Embryonic facial prominence (tissue), 1 donor: ENCODE measurements around the gene NCAPG2.
"Not testable (repeated sequence)": the region's sequence is repeated elsewhere in the genome, so short reads cannot be mapped to it uniquely, and the experiment has no call there.

Experiments
- DNase-seq: peaks from one replicate; pipeline ENCODE4 v3.0.0-alpha.2; 2016; ENCODE audit errors: extremely low spot score

The NCAPG2 gene

GRCh38 chr7:158666966-158667678 is 37.5 kb downstream of the NCAPG2 start:
- DNase-seq: not testable (repeated sequence)

DNA sequence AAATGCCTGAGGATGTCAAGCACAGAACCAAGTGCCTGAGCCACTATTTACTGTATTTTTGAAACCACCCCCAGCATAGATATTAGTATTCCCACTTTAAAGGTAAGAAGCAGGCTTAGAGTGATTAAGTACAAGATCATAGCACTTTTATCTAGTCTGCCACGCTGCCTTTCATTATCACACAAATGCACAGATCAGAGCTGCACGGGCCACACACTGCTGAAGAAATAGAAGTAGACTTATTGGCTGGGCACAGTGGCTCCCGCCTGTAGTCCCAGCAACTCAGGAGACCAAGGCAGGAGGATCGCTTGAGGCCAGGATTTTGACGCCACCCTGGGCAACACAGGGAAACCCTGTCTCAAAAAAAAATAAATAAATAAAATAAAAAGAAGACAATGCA is 38.2 kb downstream of the NCAPG2 start:
- no peak for DNase-seq

DNA sequence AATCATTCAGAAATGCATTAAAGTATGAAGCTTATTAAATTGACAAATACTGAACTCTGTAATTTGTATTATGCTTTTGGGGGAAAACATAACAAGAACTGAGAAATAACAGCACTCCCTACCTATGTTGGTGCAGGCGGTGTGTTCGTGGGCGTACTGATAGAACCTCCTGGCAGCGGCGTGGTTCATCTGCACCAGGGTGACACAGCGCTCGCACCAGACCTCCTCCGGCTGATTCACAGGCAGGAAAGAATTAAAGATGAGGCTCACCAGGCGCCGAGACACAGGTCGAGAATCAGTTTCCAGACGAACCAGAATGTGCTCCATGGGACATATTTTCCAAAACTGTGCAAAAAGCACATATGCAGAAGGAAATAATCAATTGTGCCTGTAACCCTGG is 40.2 kb downstream of the NCAPG2 start:
- no peak for DNase-seq

DNA sequence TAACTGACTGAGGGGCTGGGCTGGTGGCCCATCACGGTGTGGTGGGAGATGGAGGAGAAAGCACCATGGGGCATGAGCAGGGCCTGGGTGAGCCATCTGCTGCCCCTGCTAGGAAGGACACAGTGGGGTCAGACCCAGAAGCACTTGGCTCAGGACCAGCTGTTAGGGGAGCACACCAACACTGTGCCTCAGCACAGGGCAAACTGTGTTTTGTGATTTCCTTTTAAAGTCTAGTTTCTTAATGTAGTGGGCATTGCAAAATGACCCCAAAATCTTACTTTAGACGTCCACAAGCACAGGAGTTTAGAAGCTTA is 41.2 kb downstream of the NCAPG2 start:
- DNase-seq: no peak

DNA sequence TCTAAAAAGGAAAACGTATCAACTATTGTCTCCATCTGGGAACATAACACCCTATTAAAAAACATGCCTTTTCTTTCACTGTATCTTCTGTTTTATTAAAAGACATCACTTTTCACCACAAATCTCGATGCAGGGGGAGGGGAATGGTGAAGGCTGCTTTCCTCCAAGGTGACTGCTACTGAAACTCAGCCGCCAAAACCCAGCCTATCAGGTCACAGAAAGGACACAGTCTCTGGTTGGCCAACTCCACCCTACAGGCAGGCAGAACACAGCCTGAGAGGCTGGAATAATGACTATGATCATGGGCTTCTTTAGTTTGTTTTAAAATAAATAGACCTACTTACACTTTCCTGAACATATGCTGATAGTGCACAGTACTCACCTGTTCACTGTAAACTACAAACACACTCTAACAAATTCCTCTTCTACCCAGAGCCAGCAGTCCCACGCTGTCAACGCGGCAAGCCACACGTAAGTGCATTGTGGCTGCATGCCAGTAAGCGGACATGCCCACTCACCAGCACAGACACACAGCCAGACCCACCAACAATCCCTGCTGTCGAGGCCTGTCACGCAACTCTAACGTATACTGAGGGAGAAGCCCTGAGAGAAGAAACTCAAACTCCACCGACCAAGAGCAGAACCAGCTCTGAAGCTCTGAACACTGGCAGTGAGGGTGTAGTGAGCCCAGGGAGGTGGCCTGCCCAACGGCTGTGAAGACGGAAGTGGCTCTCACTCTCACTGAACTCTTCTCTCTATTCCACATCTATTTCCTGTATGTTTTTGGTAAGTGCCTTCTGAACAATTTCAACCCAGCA is 41.8 kb downstream of the NCAPG2 start:
- DNase-seq: no peak

GRCh38 chr7:158658475-158658874 is 46.1 kb downstream of the NCAPG2 start:
- no peak for DNase-seq

- DNase-seq: no peak
Observed at GRCh38 chr7:158657189-158657746, 47.3 kb downstream of the NCAPG2 start.

DNA sequence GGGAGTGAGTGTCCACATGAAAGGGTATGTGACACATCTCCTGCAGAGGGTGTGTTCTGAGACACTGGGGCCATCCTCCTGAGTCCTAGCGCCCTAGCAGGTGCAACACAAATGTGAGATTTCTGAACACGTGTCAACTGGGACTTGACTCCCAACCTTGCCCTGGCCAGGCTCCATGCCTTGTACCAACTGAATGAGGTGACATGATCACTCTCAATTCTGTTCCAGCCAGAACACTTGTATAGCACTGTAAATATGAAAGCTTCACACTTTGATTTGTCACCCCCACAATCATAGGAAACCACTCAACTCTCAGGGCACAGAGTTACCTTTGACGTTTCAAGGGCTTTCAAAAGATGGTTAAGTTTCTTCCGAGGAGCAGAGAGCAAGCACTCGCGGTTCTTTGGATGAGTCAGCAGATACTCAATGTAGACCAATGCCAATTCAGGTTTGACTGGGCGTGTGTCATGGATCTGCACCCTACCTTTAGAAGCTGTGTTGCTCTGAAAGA is 48.6 kb downstream of the NCAPG2 start:
- DNase-seq: no peak

DNA sequence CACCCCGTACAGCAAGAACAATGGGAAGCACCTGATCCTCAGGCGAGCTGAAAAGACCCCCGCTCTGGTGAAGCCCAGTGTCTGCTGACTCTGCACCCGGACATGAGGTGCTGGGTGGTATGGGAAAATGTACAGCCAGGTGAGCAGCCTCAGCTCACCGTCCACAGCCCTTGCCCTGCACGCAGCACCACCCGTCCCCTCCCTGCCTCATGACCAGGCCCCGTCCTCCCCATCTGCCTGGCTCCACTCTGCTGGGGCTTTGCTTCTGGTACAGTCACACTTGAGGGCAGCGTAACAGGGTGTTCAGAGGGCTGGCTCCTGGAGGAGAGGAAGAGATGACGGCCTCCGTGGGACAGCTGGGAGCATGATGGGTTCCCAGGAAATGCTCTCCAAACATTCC is 49.1 kb downstream of the NCAPG2 start:
- DNase-seq: no peak

DNA sequence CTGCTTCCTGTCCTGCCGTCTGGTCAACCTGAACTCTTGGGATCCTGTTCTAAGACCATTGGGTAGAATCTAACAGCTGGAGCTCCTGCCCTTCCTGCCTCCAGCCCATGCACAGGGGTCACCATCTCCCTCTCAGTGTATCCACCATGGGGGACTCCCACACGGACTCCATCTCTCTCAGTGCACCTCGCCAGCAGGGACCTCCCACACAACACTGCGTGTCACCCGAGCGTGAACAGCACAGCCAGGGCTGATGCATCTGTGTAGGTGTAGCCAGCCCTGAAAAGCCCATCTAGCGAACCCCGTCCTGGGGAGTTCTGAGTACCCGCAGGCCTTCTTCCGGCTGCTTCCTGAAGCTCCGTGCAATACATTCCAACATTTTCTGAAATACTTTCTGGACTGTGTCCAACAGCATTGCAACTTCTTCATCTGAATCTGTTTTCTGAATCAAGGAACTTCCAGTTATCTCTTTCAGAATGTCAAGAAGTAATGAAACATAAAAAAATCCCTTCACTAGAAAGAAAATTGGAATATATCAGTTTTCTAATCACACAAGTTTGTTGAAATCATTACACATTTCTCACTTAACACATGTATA is 52.5 kb downstream of the NCAPG2 start:
- no peak for DNase-seq

DNA sequence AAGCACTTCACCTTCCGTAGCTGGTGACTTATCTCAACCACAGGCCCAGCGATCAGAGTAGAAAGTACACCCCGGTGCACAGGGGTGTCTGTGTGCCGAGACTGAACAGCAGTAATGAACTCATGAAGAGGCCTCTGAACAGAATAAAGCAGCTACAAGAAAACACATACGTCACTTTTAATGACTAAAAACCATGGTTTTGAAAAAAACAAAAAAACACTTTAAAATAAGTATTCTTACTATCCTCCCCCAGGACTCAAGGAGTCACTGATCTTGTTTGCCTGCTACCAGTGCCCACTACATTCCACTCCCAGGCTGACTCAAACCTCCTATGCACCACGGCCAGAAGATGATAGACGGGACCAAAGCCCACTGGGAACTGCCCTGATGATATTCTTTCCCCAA is 53.8 kb downstream of the NCAPG2 start:
- no peak for DNase-seq

- DNase-seq: no peak
Observed at GRCh38 chr7:158649279-158649678, 55.3 kb downstream of the NCAPG2 start.

GRCh38 chr7:158648787-158649186 is 55.8 kb downstream of the NCAPG2 start:
- no peak for DNase-seq

- no peak for DNase-seq
Observed at GRCh38 chr7:158648168-158648567, 56.4 kb downstream of the NCAPG2 start.

GRCh38 chr7:158647475-158647792 is 57.2 kb downstream of the NCAPG2 start:
- no peak for DNase-seq

- no peak for DNase-seq
Observed at GRCh38 chr7:158646766-158647474, 57.7 kb downstream of the NCAPG2 start.

GRCh38 chr7:158645842-158646241 is 58.8 kb downstream of the NCAPG2 start:
- DNase-seq: no peak

DNA sequence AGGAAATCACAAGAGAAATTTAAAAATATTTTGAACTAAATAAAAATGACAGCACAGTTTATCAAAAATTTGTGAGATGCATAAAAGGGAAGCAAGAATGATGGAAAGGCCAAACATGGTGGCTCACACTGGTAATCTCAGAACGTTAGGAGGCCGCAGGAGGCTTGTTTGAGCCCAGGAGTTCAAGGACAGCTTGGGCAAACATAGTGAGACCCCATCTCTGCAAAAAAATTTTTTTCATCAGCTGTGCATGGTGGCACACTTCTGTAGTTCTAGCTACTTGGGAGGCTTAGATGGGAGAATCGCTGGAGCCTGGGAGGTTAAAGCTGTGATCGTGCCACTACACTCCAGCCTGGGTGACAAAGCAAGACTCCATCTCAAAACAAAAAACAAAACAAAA is 62.5 kb downstream of the NCAPG2 start:
- no peak for DNase-seq

DNA sequence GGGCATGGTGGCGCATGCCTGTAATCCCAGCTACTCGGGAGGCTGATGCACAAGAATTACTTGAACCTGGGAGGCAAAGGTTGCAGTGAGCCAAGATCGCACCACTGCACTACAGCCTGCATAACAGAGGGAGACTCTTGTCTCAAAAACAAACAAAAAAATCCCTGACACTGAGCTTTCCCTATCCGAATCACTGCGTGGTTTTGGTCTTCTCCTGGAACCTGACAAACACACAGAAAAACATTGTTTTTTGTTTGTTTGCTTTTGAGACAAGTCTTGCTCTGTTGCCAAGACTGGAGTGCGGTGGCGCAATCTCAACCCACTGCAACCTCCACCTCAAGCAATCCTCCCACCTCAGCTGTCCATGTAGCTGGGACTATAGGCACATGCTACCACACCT is 66.6 kb downstream of the NCAPG2 start:
- DNase-seq: no peak

DNA sequence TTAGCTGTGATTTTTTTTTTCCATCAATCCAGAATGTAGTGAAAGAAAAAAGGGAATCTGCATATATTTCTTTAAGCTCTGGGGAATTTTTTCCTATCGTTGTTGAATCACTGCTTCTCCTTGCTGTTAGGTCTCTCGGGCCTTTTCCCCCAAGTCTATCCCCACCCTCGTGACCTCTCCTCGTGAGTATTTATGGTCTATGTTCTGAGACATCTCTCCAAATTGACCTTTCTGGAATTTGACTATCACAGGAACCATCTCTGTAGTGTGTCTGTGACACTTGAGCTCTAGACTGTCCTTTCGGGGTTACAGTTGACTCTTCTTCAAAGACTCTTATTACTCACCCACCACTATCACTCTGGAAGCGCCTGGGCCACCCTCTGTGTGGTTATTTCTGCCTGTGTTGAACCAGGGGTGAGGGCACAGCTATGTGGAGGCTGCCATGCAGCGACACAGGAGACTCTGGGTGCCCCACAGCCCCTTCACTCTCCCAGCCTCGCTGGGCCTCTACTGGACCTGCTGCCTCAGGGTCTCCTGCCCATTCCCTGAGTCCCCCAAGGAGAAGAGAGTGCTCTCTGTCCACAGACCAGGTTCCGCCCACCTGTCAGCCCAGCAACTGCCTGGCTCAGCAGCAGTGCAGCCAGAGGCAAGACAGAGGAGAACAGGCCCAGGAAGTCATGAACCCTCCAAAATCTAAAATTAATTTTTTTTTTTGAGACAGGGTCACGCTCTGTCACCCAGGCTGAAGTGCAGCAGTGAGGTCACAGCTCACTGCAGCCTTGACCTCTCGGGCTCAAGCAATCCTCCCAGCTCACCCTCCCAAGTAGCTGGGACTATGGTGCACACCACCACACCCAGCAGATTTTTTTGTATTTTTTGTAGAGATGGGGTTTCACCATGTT is 71.3 kb downstream of the NCAPG2 start:
- DNase-seq: no peak

DNA sequence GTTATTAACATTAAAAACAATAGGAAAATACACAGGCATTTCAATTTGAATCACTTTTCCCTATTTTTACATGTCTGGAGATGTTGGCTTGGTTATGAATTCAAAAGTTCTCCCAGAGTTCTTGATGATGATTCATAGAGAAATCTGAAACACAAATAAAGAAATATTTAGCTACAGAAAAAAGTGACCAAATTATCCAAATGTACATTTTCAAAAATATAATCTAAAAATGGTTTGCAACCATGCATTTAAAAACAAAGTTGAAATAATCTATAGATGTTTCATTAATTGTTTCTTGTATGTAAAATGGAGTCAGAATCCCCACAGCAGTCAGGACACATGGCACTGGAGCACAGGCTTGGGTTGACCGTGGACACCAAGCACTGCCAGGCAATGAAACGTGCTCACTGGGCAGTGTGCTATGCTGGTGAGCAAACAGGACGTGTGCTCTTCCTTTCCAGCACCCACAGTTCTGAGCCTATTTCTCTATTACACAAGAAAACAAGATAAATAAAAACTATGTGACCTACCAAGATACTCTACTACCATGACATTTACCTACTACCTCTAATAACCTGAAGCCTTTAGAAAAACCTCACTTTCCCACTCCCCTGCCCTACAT is 72.9 kb downstream of the NCAPG2 start:
- DNase-seq: no peak
